OCI-M1 (cell line): Measurements from ENCODE around the gene MPDU1.
A peak's percentile ranks its signal among the peaks of the same experiment; 100 is the strongest.

Experiments
- DNase-seq: peaks from one replicate; lab custom pipeline; 2025; lab: John Stamatoyannopoulos, UW

The MPDU1 gene

GRCh38 chr17:7583253-7584109 is at the start of gene MPDU1:
TSS of gene MPDU1 (plus strand) at chr17:7583852. CDS start at chr17:7583863, 11 bp downstream.
- peak; percentile 99 for DNase-seq

GRCh38 chr17:7538050-7538449 is 45.6 kb upstream of the MPDU1 start:
- no peak for DNase-seq

GRCh38 chr17:7538891-7539545 is 44.6 kb upstream of the MPDU1 start:
- DNase-seq, result no peak

- no peak for DNase-seq
These were observed 42.5 kb upstream of the MPDU1 start for GRCh38 chr17:7541074-7541621.

- DNase-seq, result no peak
These were observed 38.7 kb upstream of the MPDU1 start for GRCh38 chr17:7544911-7545310.

- DNase-seq, result no peak
These were observed 34.9 kb upstream of the MPDU1 start, which contains the start of gene TNFSF12 for GRCh38 chr17:7548585-7549400. TSS of gene TNFSF12 (plus strand) at chr17:7549058. CDS start at chr17:7549154, 96 bp downstream.

GRCh38 chr17:7549401-7550055 is 34.1 kb upstream of the MPDU1 start:
- no peak for DNase-seq

GRCh38 chr17:7550344-7550743 is 33.3 kb upstream of the MPDU1 start:
- DNase-seq, result no peak

GRCh38 chr17:7551396-7551795 is 32.3 kb upstream of the MPDU1 start:
- no peak for DNase-seq

GRCh38 chr17:7552621-7553051 is 31.0 kb upstream of the MPDU1 start:
- peak; percentile 19 for DNase-seq

- peak; percentile 57 for DNase-seq
These were observed 30.3 kb upstream of the MPDU1 start for GRCh38 chr17:7553356-7553755.

- no peak for DNase-seq
These were observed 28.2 kb upstream of the MPDU1 start for GRCh38 chr17:7555320-7555948.

GRCh38 chr17:7556627-7557026 is 27.0 kb upstream of the MPDU1 start:
- DNase-seq, result no peak

GRCh38 chr17:7557147-7557764 is 26.4 kb upstream of the MPDU1 start:
- no peak for DNase-seq

GRCh38 chr17:7557775-7558543 is 25.7 kb upstream of the MPDU1 start:
- peak; percentile 91 for DNase-seq

- DNase-seq, result peak; percentile 61
These were observed 24.9 kb upstream of the MPDU1 start, which contains the start of gene TNFSF13 for GRCh38 chr17:7558544-7559319. TSS of gene TNFSF13 (plus strand) at chr17:7558750. CDS start at chr17:7559040, 290 bp downstream.

GRCh38 chr17:7559320-7560171 is 24.1 kb upstream of the MPDU1 start:
- DNase-seq, result no peak
